GM18951 (cell line): ENCODE results near the gene STEAP1B.
"Not testable (repeated sequence)": the region's sequence is repeated elsewhere in the genome, so short reads cannot be mapped to it uniquely, and the experiment has no call there.

Source experiments
- POLR2A ChIP-seq: IDR thresholded peaks from 4 replicates; pipeline ENCODE4 v1.6.1; 2011; ENCODE audit warnings: mild to moderate bottlenecking; ENCODE audit not compliant: insufficient read length, insufficient read depth; ENCODE audit errors: extremely low read depth
- in situ Hi-C: fragments of 300-500 bp; cut with MboI; formaldehyde crosslinking; loops from one replicate; pipeline ENCODE4 v1.12.0; 2022; ENCODE audit warnings: low sequenced_read_pairs, mixed read lengths, inconsistent platforms; ENCODE audit not compliant: unreplicated experiment

STEAP1B gene

GRCh38 chr7:22452142-22452959 lies 47.6 kb downstream of the STEAP1B start:
- in situ Hi-C loops: no loop called here
- no peak for TF ChIP-seq POLR2A

- in situ Hi-C loops: not testable (repeated sequence)
These were observed 50.0 kb downstream of the STEAP1B start for GRCh38 chr7:22450013-22450412.

GRCh38 chr7:22447762-22448161 lies 52.2 kb downstream of the STEAP1B start:
- in situ Hi-C loops: no loop called here
- no peak for TF ChIP-seq POLR2A

GRCh38 chr7:22447008-22447407 lies 53.0 kb downstream of the STEAP1B start:
- TF ChIP-seq POLR2A: no peak
- in situ Hi-C loops: no loop called here

- in situ Hi-C loops: no loop called here
- TF ChIP-seq POLR2A: no peak
These were observed 54.1 kb downstream of the STEAP1B start for GRCh38 chr7:22445853-22446252.

- in situ Hi-C loops: no loop called here
- no peak for TF ChIP-seq POLR2A
These were observed 54.7 kb downstream of the STEAP1B start for GRCh38 chr7:22445140-22445743.

- in situ Hi-C loops: no loop called here
- no peak for TF ChIP-seq POLR2A
These were observed 55.6 kb downstream of the STEAP1B start for GRCh38 chr7:22444181-22444971.

- TF ChIP-seq POLR2A: no peak
These were observed 56.4 kb downstream of the STEAP1B start for GRCh38 chr7:22443370-22444180.

GRCh38 chr7:22442882-22443369 lies 57.1 kb downstream of the STEAP1B start:
- in situ Hi-C loops: no loop called here
- TF ChIP-seq POLR2A: no peak

More at GRCh38 chr7:22443370-22444180, 56.4 kb downstream of the STEAP1B start:
- in situ Hi-C loops: no loop called here

GRCh38 chr7:22442187-22442881 lies 57.7 kb downstream of the STEAP1B start:
- TF ChIP-seq POLR2A: no peak
- in situ Hi-C loops: no loop called here

- in situ Hi-C loops: no loop called here
- TF ChIP-seq POLR2A: no peak
These were observed 58.8 kb downstream of the STEAP1B start for GRCh38 chr7:22441157-22441556.

- in situ Hi-C loops: no loop called here
- TF ChIP-seq POLR2A: no peak
These were observed 61.0 kb downstream of the STEAP1B start for GRCh38 chr7:22438994-22439393.

GRCh38 chr7:22436552-22436951 lies 63.4 kb downstream of the STEAP1B start:
- in situ Hi-C loops: not testable (repeated sequence)
